GM13977 (cell line): ENCODE data around the gene PRSS56.

Experiments used
- DNase-seq: peaks from one replicate; pipeline ENCODE4 v3.0.0; 2012; ENCODE audit warnings: low spot score
- CTCF ChIP-seq: IDR thresholded peaks from 2 replicates; pipeline ENCODE4 v1.5.1; 2012; ENCODE audit warnings: mild to moderate bottlenecking, control low read depth; ENCODE audit not compliant: insufficient read depth; ENCODE audit errors: extremely low read depth, missing control alignments
- in situ Hi-C: fragments of 300-500 bp; cut with MboI; formaldehyde crosslinking; loops from one replicate; pipeline ENCODE4 v1.12.0; 2022; ENCODE audit warnings: low sequenced_read_pairs, low pct_unique_long_range_greater_than_20kb, mixed read lengths, inconsistent platforms; ENCODE audit not compliant: unreplicated experiment

Gene PRSS56

GRCh38 chr2:232525791-232526371 is 5.7 kb downstream of the PRSS56 start, which contains the start of gene CHRND:
CHRND (plus strand) TSS chr2:232526160; CDS start chr2:232526216, 56 bp downstream.
- no peak for DNase-seq
- in situ Hi-C loops, result no loop called here
- TF ChIP-seq CTCF, result no peak

DNA sequence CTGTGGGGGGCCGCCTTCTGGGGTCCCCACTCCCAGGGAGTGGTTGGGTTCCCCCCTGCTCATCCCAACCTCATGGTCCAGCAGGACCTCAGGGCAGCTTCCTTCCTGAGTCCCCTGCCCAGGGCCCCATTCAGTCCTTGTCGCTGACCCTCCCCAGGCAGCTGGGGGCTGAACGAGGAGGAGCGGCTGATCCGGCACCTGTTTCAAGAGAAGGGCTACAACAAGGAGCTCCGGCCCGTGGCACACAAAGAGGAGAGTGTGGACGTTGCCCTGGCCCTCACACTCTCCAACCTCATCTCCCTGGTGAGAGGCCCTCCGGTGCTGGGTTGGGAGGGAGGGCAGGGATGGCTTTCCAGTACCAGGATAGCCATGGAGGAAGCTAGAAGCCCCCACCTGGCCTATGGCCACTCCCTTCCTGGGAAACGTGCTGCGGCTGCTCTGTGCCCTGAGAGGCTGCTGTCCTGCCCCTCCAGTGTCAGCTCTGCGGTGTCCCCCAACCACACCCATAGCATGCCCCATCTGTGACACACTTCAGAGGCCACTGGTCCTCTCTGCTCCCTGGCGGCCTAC is 6.3 kb downstream of the PRSS56 start:
- no peak for TF ChIP-seq CTCF
- no peak for DNase-seq
- in situ Hi-C loops, result no loop called here

DNA sequence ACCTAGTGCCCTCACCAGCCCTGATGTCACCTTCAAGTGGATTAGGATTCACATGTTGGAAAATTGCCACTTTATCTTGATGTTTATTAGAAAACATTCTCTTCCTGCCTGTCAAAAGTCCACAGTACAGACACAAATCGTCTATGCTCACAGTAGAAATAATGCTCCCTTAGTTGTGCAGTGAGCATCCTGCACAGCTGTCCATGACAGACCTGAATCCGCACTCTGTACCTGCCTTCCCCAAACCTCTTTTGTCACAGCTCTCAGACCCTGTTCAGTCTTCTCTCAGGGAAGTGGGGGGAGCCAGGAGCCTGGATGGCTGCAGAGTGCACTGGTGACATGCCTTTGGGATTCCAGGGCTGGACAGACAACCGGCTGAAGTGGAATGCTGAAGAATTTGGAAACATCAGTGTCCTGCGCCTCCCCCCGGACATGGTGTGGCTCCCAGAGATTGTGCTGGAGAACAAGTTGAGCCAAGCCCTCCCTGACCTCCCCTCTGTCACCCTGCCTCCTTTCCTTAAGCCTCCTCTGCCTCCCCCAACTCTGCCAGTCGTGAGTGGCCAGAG is 7.8 kb downstream of the PRSS56 start:
- in situ Hi-C loops, result no loop called here
- no peak for TF ChIP-seq CTCF

DNA sequence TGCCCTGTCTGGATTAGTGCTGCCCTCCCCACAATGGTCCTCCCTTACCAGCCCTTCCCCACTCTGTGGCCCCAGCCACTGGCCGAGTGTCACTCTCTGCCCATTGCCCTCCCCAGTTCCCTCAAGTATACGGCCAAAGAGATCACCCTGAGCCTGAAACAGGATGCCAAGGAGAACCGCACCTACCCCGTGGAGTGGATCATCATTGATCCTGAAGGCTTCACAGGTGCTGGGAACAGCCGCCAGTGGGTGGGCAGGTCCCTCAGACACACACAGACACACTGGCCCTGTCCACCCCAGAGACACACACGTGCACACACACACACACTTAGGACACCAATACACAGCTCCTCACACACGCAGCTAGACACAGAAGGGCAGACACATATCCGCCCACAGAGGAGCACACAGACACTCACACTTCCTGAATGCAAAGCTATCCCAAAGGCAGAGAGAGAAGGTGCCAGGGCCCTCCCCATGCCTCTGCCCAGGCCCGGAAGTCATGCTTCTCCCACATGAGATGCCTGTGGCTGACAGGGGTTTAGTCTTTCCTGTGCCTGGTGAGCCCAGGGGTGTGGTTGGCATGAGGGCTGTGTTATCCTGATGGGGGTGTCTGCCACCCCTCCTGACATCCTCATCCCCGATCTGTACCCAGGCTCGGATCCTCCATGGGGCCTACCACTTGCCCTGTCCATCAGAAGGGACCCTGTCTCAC is 8.7 kb downstream of the PRSS56 start:
- in situ Hi-C loops, result no loop called here
- no peak for DNase-seq
- TF ChIP-seq CTCF, result no peak

More for the DNA sequence above, 7.8 kb downstream of the PRSS56 start:
- no peak for DNase-seq

- DNase-seq, result no peak
- TF ChIP-seq CTCF, result no peak
- in situ Hi-C loops, result no loop called here
Observed at GRCh38 chr2:232529806-232530547, 9.8 kb downstream of the PRSS56 start.

DNA sequence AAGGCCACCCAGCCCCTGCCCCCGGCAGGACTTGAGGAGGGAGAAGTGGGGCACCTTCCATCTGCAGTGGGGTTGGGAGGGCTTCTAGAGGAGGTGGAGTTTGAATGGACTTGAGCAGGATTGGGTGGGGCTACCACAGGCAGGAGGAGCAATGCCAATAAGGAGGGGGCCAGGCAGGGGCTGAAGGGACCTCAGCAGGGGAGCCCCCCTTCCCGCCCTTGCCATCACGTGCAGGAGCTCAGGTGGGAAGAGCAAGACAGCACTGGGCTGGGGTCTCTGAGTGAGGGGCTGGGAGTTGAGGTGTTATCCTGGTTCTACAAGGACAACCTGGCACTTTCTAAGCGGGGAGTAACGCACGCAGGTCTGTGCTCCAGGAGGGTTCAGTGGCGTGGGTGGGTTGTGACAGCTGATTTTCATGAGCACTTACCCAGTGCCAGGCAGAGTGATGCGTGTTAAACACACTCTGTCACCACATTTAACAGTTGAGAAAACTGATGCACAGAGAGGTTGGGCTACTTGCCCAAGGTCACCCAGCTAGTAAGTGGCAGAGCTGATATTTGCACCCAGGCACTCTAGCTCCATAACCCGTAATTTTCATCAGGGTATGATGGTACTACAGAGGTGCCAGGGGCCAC is 10.6 kb downstream of the PRSS56 start:
- DNase-seq, result no peak
- in situ Hi-C loops, result no loop called here
- TF ChIP-seq CTCF, result no peak
